GM10266 (cell line): ENCODE measurements around the gene TSC22D4.

Experiments
- DNase-seq: peaks from one replicate; pipeline ENCODE4 v3.0.0; 2012; ENCODE audit errors: extremely low spot score
- CTCF ChIP-seq: IDR thresholded peaks from 2 replicates; pipeline ENCODE4 v1.5.1; 2012; ENCODE audit warnings: mild to moderate bottlenecking, low read depth; ENCODE audit not compliant: control insufficient read depth, insufficient read depth; ENCODE audit errors: missing control alignments

Gene TSC22D4

GRCh38 chr7:100469227-100470044 lies 9.6 kb downstream of the TSC22D4 start:
- peak; percentile 98 for TF ChIP-seq CTCF
- peak; percentile 93 for DNase-seq

GRCh38 chr7:100467638-100468373 lies 11.2 kb downstream of the TSC22D4 start:
- no peak for DNase-seq
- TF ChIP-seq CTCF = no peak

GRCh38 chr7:100466653-100467605 lies 12.1 kb downstream of the TSC22D4 start:
- DNase-seq = no peak
- no peak for TF ChIP-seq CTCF

- peak; percentile 30 for TF ChIP-seq CTCF
- DNase-seq = no peak
Observed at GRCh38 chr7:100465702-100466311, 13.2 kb downstream of the TSC22D4 start.

GRCh38 chr7:100465299-100465698 lies 13.7 kb downstream of the TSC22D4 start:
- DNase-seq = no peak
- TF ChIP-seq CTCF = no peak

GRCh38 chr7:100464791-100465190 lies 14.2 kb downstream of the TSC22D4 start:
- no peak for DNase-seq
- TF ChIP-seq CTCF = no peak
